HAP-1 (cell line): ENCODE data around the gene MSMB.
A peak's percentile ranks its signal among the peaks of the same experiment; 100 is the strongest.
"Not testable (repeated sequence)": the region's sequence is repeated elsewhere in the genome, so short reads cannot be mapped to it uniquely, and the experiment has no call there.

Experiments used
- DNase-seq, 2 experiments: peaks; one replicate each; pipeline ENCODE4 v3.0.0-alpha.2; 2016 to 2020; ENCODE audit warnings: low spot score in 2 of 2
- H3K27me3 ChIP-seq: fragments of 250-450 bp; sonication (Bioruptor Pico); 2 replicates; pipeline ENCODE4 v1.5.1; 2020; ENCODE audit warnings: low read depth, mild to moderate bottlenecking, moderate library complexity
- H3K36me3 ChIP-seq: fragments of 250-450 bp; sonication (Bioruptor Pico); replicated peaks from 2 replicates; pipeline ENCODE4 v1.5.1; 2020; ENCODE audit warnings: mild to moderate bottlenecking
- H3K4me1 ChIP-seq: fragments of 250-450 bp; sonication (Bioruptor Pico); 2 replicates; pipeline ENCODE4 v1.5.1; 2020; ENCODE audit warnings: mild to moderate bottlenecking
- H3K4me3 ChIP-seq: fragments of 250-450 bp; sonication (Bioruptor Pico); 2 replicates; pipeline ENCODE4 v1.5.1; 2020; ENCODE audit warnings: mild to moderate bottlenecking, moderate library complexity
- H3K9me3 ChIP-seq: fragments of 250-450 bp; sonication (Bioruptor Pico); 2 replicates; pipeline ENCODE4 v1.5.1; 2020; ENCODE audit warnings: mild to moderate bottlenecking, moderate library complexity
- in situ Hi-C: fragments of 300-500 bp; cut with MboI; formaldehyde crosslinking; loops from 3 replicates; pipeline ENCODE4 v1.14.3; 2020; ENCODE audit warnings: low sequenced_read_pairs, inconsistent platforms, mixed read lengths

The MSMB gene

DNA sequence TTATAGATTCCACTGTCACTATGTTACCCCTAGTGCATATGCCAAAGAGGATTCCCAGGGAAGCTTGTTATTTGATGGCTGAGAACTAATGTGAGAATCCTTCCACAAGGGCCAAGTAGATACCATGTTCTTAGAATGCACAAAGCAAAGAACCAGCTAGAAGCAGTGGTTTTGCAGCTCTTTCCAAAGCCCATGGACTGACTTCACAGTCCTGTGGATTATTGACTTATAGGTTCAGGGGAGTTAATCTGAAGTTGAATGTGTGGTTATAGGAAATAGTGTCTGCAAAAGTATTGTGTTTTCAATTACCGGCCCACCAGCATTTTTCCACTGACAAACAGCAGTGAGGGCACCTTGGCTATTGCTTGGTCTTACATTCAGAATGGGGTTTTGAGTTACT, 45.5 kb downstream of the MSMB start:
- no peak overlapping the region for H3K4me3 ChIP-seq
- H3K27me3 ChIP-seq: no peaks in the 10 kb centered on the region
- no peak for DNase-seq
- peaks cover 72% of the 10 kb centered on the region for H3K36me3 ChIP-seq
- in situ Hi-C loops: no loop called here
- H3K4me1 ChIP-seq: no peaks in the 10 kb centered on the region; the same call in 1 of the 2 replicates
- H3K9me3 ChIP-seq: no peaks in the 10 kb centered on the region

DNA sequence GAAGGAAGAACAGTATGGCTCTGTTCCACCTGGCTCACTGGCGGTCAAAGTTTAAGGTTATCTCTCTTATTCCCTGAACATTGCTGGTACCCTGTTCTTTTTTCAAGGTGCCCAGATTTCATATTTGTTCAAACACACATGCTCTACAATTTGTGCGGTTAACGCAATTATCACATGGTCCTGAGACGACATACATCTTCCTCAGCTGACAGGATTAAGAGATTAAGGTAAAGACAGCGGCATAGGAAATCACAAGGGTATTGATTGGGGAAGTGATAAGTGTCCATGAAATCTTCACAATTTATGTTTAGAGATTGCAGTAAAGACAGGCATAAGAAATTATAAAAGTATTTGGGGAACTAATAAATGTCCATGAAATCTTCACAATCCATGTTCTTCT, 46.1 kb downstream of the MSMB start:
- H3K4me1 ChIP-seq, in situ Hi-C loops, H3K4me3 ChIP-seq, H3K27me3 ChIP-seq, DNase-seq, H3K9me3 ChIP-seq: not testable (repeated sequence)
- H3K36me3 ChIP-seq: peaks cover 66% of the 10 kb centered on the region

- no peak for DNase-seq
- H3K36me3 ChIP-seq: peaks cover 51% of the 10 kb centered on the region
- no peaks in the 10 kb centered on the region; the same call in 1 of the 2 replicates for H3K4me1 ChIP-seq
- H3K27me3 ChIP-seq: no peaks in the 10 kb centered on the region
- in situ Hi-C loops: no loop called here
- no peak overlapping the region for H3K4me3 ChIP-seq
- no peaks in the 10 kb centered on the region for H3K9me3 ChIP-seq
Observed at GRCh38 chr10:45997994-45998763, 47.9 kb downstream of the MSMB start.

- no peak for DNase-seq
- no peak overlapping the region for H3K4me3 ChIP-seq
- no peaks in the 10 kb centered on the region for H3K9me3 ChIP-seq
- H3K36me3 ChIP-seq: peaks cover 47% of the 10 kb centered on the region
- no peaks in the 10 kb centered on the region for H3K27me3 ChIP-seq
- H3K4me1 ChIP-seq: no peaks in the 10 kb centered on the region; the same call in 1 of the 2 replicates
- in situ Hi-C loops: no loop called here
Observed at GRCh38 chr10:45997557-45997956, 48.5 kb downstream of the MSMB start.

DNA sequence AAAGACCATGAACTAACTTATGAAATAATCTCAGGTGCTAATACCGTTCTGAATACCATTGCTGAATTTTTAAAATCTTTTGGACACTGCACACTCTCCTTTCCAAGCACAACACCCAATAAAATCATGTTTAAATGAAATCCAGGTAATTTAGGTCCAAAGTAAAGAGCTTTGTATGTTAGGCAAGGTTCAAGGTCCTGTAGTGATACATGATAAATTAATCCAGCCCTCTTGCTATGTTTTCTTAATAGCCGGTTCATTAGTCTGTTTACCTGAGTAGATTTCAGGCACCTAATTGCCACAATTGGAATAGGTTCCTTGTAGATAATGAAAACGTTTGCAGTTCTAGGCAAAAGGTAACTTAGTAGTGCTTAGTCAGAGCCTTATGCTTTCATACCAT, 60.5 kb downstream of the MSMB start:
- H3K27me3 ChIP-seq, H3K4me3 ChIP-seq, H3K9me3 ChIP-seq, H3K4me1 ChIP-seq, in situ Hi-C loops, DNase-seq: not testable (repeated sequence)
- H3K36me3 ChIP-seq: peaks cover 19% of the 10 kb centered on the region

DNA sequence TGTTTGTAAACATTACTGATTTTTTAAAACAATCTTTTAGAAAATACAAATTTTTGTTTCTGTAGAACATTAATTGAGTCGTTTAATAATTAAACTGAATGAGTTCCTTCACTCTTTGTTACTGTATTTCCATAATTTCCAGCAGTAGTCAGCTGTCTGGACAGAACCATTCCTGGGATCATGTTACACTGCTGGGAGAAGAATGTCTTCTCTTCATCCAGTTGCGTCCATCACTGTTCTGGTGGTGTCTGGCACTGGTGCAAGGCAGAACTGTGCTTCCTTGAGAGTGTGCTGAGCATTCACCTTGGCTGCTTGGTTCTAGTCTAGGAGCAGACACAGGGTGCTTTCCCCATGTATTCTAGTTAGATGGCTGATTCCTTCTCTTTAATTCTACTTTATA, 61.6 kb downstream of the MSMB start:
- DNase-seq, H3K9me3 ChIP-seq, H3K27me3 ChIP-seq, in situ Hi-C loops, H3K4me3 ChIP-seq, H3K4me1 ChIP-seq: not testable (repeated sequence)
- H3K36me3 ChIP-seq: peaks cover 16% of the 10 kb centered on the region

DNA sequence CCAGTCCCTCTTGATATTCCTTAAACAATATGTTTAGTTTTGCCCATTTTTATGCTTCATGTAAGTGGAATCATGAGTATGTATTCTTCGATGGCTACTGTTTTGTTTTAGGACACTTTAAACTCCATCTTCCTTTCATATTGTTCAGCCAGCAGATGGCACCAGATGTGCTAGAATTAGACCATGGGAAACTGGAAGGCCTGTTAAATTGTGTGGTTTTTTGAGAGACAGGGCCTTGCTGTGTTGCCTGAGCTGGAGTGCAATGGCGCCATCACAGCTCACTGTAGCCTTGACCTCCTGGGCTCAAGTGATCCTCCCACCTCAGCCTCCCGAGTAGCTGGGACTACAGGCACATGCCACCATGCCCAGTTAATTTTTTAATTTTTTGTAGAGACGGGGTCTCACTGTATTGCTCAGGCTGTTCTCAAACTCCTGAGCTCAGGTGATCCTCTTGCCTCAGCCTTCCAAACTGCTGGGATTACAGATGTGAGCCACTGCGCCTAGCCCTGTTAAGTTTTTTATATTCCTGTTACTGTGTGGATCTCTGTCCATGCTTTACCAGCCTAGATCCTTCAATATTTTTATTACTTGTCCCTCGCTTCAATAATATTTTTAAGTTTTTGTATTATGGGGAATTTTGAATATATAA, 62.4 kb downstream of the MSMB start:
- H3K4me1 ChIP-seq, H3K4me3 ChIP-seq, in situ Hi-C loops, H3K9me3 ChIP-seq, H3K27me3 ChIP-seq: not testable (repeated sequence)
- peaks cover 11% of the 10 kb centered on the region for H3K36me3 ChIP-seq
- DNase-seq: peak; percentile 34 to 41
